ENCODE measurements around the gene LRCOL1.

- no peak for TF ChIP-seq CTCF (IDR thresholded peaks at IDR 0.05)
- TF ChIP-seq SIN3A (IDR thresholded peaks at IDR 0.05; ENCODE audit: borderline replicate concordance, insufficient read depth, low read depth, low read length), result no peak
- no peak for TF ChIP-seq POLR2AphosphoS5 (IDR thresholded peaks at IDR 0.05; ENCODE audit: low read depth, low read length)
- TF ChIP-seq REST (IDR thresholded peaks at IDR 0.05; ENCODE audit: insufficient read depth in 1 of 2, low read depth in 2 of 2, low read length in 1 of 2), result no peak
- no peak for TF ChIP-seq TCF7L2 (IDR thresholded peaks at IDR 0.05; ENCODE audit: low read depth, low read length)
Measured at GRCh38 chr12:132560364-132560613, 50.1 kb downstream of the LRCOL1 start.

Measured in Panc1 (cell line).